PC-9 (cell line): Measurements from ENCODE around the gene THNSL1.

Source experiments
- EZH2 ChIP-seq: fragments of 200-600 bp; sonication (generic); IDR thresholded peaks from 2 replicates; pipeline ENCODE4 v1.8.0; 2017; ENCODE audit warnings: antibody characterized with exemption, low read depth
- TF ChIP-seq, protein P1 (sequence below): fragments of 200-600 bp; sonication (generic); conservative IDR thresholded peaks from 2 replicates; pipeline ENCODE4 v1.6.1; 2017; ENCODE audit warnings: mixed run types, antibody characterized with exemption, mild to moderate bottlenecking, moderate library complexity

- TF ChIP-seq, protein P1, sequence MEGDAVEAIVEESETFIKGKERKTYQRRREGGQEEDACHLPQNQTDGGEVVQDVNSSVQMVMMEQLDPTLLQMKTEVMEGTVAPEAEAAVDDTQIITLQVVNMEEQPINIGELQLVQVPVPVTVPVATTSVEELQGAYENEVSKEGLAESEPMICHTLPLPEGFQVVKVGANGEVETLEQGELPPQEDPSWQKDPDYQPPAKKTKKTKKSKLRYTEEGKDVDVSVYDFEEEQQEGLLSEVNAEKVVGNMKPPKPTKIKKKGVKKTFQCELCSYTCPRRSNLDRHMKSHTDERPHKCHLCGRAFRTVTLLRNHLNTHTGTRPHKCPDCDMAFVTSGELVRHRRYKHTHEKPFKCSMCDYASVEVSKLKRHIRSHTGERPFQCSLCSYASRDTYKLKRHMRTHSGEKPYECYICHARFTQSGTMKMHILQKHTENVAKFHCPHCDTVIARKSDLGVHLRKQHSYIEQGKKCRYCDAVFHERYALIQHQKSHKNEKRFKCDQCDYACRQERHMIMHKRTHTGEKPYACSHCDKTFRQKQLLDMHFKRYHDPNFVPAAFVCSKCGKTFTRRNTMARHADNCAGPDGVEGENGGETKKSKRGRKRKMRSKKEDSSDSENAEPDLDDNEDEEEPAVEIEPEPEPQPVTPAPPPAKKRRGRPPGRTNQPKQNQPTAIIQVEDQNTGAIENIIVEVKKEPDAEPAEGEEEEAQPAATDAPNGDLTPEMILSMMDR = no peak
- TF ChIP-seq EZH2 = no peak
These were observed 23.8 kb upstream of the THNSL1 start for GRCh38 chr10:24992512-24993133.
